Activated naive CD4-positive, alpha-beta T cell treated with anti-CD3 and anti-CD28 coated beads, Interleukin-2, amount 50 U/mL, for 24 hours (primary cell): ENCODE data around the gene DUSP18.
"Not testable (repeated sequence)": the region's sequence is repeated elsewhere in the genome, so short reads cannot be mapped to it uniquely, and the experiment has no call there.

ENCODE experiments used
- H3K27ac Mint-ChIP-seq: one replicate; pipeline ENCODE4 v1.8.0; 2021; ENCODE audit warnings: mild to moderate bottlenecking, mixed read lengths
- H3K27me3 Mint-ChIP-seq: one replicate; pipeline ENCODE4 v1.8.0; 2021; ENCODE audit warnings: mixed read lengths
- H3K36me3 Mint-ChIP-seq: one replicate; pipeline ENCODE4 v1.8.0; 2021; ENCODE audit warnings: mixed read lengths
- H3K4me1 Mint-ChIP-seq: one replicate; pipeline ENCODE4 v1.8.0; 2021; ENCODE audit warnings: mixed read lengths
- H3K4me3 Mint-ChIP-seq: one replicate; pipeline ENCODE4 v1.8.0; 2021; ENCODE audit warnings: mild to moderate bottlenecking, mixed read lengths
- H3K9me3 Mint-ChIP-seq: one replicate; pipeline ENCODE4 v1.8.0; 2021; ENCODE audit warnings: mixed read lengths

Gene DUSP18

GRCh38 chr22:30667494-30668385, at the start of gene DUSP18:
Gene DUSP18 (minus strand): TSS chr22:30667875. CDS start chr22:30664003, 3,872 bp downstream.
- peaks cover 13% of the 10 kb centered on the region for H3K36me3 Mint-ChIP-seq
- peaks cover 35% of the 10 kb centered on the region for H3K4me1 Mint-ChIP-seq

GRCh38 chr22:30714062-30714461, 46.4 kb upstream of the DUSP18 start:
- Mint-ChIP-seq H3K27ac (no peak overlapping the region), H3K4me1 (no peaks in the 10 kb centered on the region), H3K9me3 (no peaks in the 10 kb centered on the region), H3K36me3 (peaks cover 3% of the 10 kb centered on the region), H3K4me3 (no peak overlapping the region), H3K27me3 (no peaks in the 10 kb centered on the region)

More at GRCh38 chr22:30667494-30668385, at the start of gene DUSP18:
- H3K4me3 Mint-ChIP-seq: peak within 1 kb of the TSS; percentile 96
- no peaks in the 10 kb centered on the region for H3K27me3 Mint-ChIP-seq
- H3K9me3 Mint-ChIP-seq: no peaks in the 10 kb centered on the region
- H3K27ac Mint-ChIP-seq: peak within 1 kb of the TSS; percentile 89

GRCh38 chr22:30712094-30712493, 44.4 kb upstream of the DUSP18 start:
- no peaks in the 10 kb centered on the region for H3K9me3 Mint-ChIP-seq
- H3K27me3 Mint-ChIP-seq: no peaks in the 10 kb centered on the region
- no peak overlapping the region for H3K4me3 Mint-ChIP-seq
- H3K4me1 Mint-ChIP-seq: no peaks in the 10 kb centered on the region
- no peak overlapping the region for H3K27ac Mint-ChIP-seq
- H3K36me3 Mint-ChIP-seq: peaks cover 3% of the 10 kb centered on the region

GRCh38 chr22:30709980-30710379, 42.3 kb upstream of the DUSP18 start:
- H3K9me3 Mint-ChIP-seq, H3K27me3 Mint-ChIP-seq, H3K4me1 Mint-ChIP-seq, H3K36me3 Mint-ChIP-seq, H3K4me3 Mint-ChIP-seq, H3K27ac Mint-ChIP-seq: not testable (repeated sequence)

- H3K27me3 Mint-ChIP-seq: no peaks in the 10 kb centered on the region
- no peaks in the 10 kb centered on the region for H3K4me1 Mint-ChIP-seq
- H3K9me3 Mint-ChIP-seq: no peaks in the 10 kb centered on the region
- H3K36me3 Mint-ChIP-seq: no peaks in the 10 kb centered on the region
- no peak overlapping the region for H3K4me3 Mint-ChIP-seq
- H3K27ac Mint-ChIP-seq: no peak overlapping the region
Observed at GRCh38 chr22:30705710-30706651, 38.3 kb upstream of the DUSP18 start.

GRCh38 chr22:30704978-30705377, 37.3 kb upstream of the DUSP18 start:
- H3K36me3 Mint-ChIP-seq: no peaks in the 10 kb centered on the region
- H3K27ac Mint-ChIP-seq: no peak overlapping the region

GRCh38 chr22:30702856-30703255, 35.2 kb upstream of the DUSP18 start:
- no peak overlapping the region for H3K27ac Mint-ChIP-seq
- H3K4me3 Mint-ChIP-seq: no peak overlapping the region
- no peaks in the 10 kb centered on the region for H3K36me3 Mint-ChIP-seq
- no peaks in the 10 kb centered on the region for H3K4me1 Mint-ChIP-seq
- no peaks in the 10 kb centered on the region for H3K27me3 Mint-ChIP-seq
- H3K9me3 Mint-ChIP-seq: no peaks in the 10 kb centered on the region

More at GRCh38 chr22:30704978-30705377, 37.3 kb upstream of the DUSP18 start:
- H3K4me3 Mint-ChIP-seq: no peak overlapping the region
- H3K27me3 Mint-ChIP-seq: no peaks in the 10 kb centered on the region
- H3K4me1 Mint-ChIP-seq: no peaks in the 10 kb centered on the region
- no peaks in the 10 kb centered on the region for H3K9me3 Mint-ChIP-seq

- Mint-ChIP-seq H3K9me3 (no peaks in the 10 kb centered on the region), H3K4me3 (no peak overlapping the region), H3K4me1 (no peaks in the 10 kb centered on the region), H3K27me3 (no peaks in the 10 kb centered on the region), H3K36me3 (no peaks in the 10 kb centered on the region), H3K27ac (no peak overlapping the region)
Observed at GRCh38 chr22:30701872-30702271, 34.2 kb upstream of the DUSP18 start.

- Mint-ChIP-seq H3K27me3 (peaks cover 2% of the 10 kb centered on the region), H3K9me3 (no peaks in the 10 kb centered on the region), H3K27ac (no peak overlapping the region), H3K4me1 (peaks cover 17% of the 10 kb centered on the region), H3K36me3 (no peaks in the 10 kb centered on the region), H3K4me3 (no peak overlapping the region)
Observed at GRCh38 chr22:30697975-30698374, 30.3 kb upstream of the DUSP18 start.

GRCh38 chr22:30695871-30696655, 28.4 kb upstream of the DUSP18 start:
- peak overlapping the region; percentile 79 for H3K4me3 Mint-ChIP-seq
- peaks cover 19% of the 10 kb centered on the region for H3K4me1 Mint-ChIP-seq
- H3K27me3 Mint-ChIP-seq: peaks cover 2% of the 10 kb centered on the region
- H3K9me3 Mint-ChIP-seq: no peaks in the 10 kb centered on the region
- H3K27ac Mint-ChIP-seq: peak overlapping the region; percentile 17
- H3K36me3 Mint-ChIP-seq: no peaks in the 10 kb centered on the region

- peak overlapping the region; percentile 17 for H3K27ac Mint-ChIP-seq
- peaks cover 2% of the 10 kb centered on the region for H3K27me3 Mint-ChIP-seq
- no peaks in the 10 kb centered on the region for H3K36me3 Mint-ChIP-seq
- H3K4me1 Mint-ChIP-seq: peaks cover 19% of the 10 kb centered on the region
- peak overlapping the region; percentile 79 for H3K4me3 Mint-ChIP-seq
- H3K9me3 Mint-ChIP-seq: no peaks in the 10 kb centered on the region
Observed at GRCh38 chr22:30695351-30695851, 27.7 kb upstream of the DUSP18 start.

GRCh38 chr22:30694640-30695350, 27.1 kb upstream of the DUSP18 start, which contains the start of gene OSBP2:
Gene OSBP2 (plus strand): TSS chr22:30694874. CDS start chr22:30694910, 36 bp downstream.
- no peaks in the 10 kb centered on the region for H3K36me3 Mint-ChIP-seq
- peaks cover 19% of the 10 kb centered on the region for H3K4me1 Mint-ChIP-seq
- peaks cover 2% of the 10 kb centered on the region for H3K27me3 Mint-ChIP-seq
- H3K27ac Mint-ChIP-seq: peak within 1 kb of the TSS; percentile 47
- peak within 1 kb of the TSS; percentile 88 for H3K4me3 Mint-ChIP-seq
- no peaks in the 10 kb centered on the region for H3K9me3 Mint-ChIP-seq

- no peaks in the 10 kb centered on the region for H3K36me3 Mint-ChIP-seq
- peaks cover 2% of the 10 kb centered on the region for H3K27me3 Mint-ChIP-seq
- H3K4me3 Mint-ChIP-seq: peak overlapping the region; percentile 88
- H3K9me3 Mint-ChIP-seq: no peaks in the 10 kb centered on the region
- peak overlapping the region; percentile 47 for H3K27ac Mint-ChIP-seq
- H3K4me1 Mint-ChIP-seq: peaks cover 19% of the 10 kb centered on the region
Observed at GRCh38 chr22:30694171-30694639, 26.5 kb upstream of the DUSP18 start.

- Mint-ChIP-seq H3K9me3 (no peaks in the 10 kb centered on the region), H3K27ac (no peak overlapping the region), H3K4me3 (no peak overlapping the region), H3K27me3 (peaks cover 2% of the 10 kb centered on the region), H3K4me1 (peaks cover 19% of the 10 kb centered on the region), H3K36me3 (no peaks in the 10 kb centered on the region)
Observed at GRCh38 chr22:30691204-30691603, 23.5 kb upstream of the DUSP18 start.
